ENCODE data around the gene PTPRG.

Gene PTPRG

GRCh38 chr3:61776390-61776789 lies 215.0 kb downstream of the PTPRG start:
- no peak for DNase-seq

- DNase-seq: no peak
Measured at GRCh38 chr3:61777483-61777882, 216.1 kb downstream of the PTPRG start.

DNA sequence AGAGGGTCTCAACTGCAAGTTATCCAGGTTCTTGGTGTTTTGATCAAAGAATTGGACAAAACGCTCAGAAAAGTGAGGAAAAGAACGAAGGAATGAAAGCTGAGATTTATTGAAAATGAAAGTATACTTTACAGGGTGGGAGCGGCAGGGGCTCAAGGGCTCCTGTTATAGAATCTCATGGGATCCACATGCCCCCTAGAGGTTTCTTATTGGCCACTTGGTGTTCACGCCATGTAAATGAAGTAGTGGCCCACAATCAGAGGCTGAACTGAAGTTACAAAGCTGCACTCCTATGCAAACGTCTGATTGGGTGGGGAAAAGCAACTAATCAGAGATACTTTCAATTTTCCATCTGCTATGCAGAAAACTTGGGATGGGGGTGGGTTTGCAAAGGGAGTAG lies 216.7 kb downstream of the PTPRG start:
- no peak for DNase-seq

DNA sequence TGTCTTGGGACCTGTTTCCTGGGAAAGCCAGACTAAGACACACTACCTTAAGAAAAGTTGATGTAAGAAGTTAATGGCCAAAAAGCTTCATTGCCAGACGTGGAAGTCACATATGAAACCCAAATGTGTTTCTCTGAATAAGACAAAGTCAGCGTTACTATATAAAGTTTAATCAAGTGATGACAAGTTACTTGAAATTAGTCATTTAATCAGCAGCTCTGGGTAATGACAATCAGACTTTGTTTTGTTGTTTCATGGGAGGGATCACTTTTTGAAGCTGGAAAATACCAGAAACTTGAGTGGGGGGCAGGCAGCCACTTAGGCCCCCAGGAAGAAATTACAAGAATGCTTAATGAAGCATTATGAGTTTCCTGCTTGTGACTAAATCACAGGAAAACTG lies 218.6 kb downstream of the PTPRG start:
- no peak for DNase-seq

DNA sequence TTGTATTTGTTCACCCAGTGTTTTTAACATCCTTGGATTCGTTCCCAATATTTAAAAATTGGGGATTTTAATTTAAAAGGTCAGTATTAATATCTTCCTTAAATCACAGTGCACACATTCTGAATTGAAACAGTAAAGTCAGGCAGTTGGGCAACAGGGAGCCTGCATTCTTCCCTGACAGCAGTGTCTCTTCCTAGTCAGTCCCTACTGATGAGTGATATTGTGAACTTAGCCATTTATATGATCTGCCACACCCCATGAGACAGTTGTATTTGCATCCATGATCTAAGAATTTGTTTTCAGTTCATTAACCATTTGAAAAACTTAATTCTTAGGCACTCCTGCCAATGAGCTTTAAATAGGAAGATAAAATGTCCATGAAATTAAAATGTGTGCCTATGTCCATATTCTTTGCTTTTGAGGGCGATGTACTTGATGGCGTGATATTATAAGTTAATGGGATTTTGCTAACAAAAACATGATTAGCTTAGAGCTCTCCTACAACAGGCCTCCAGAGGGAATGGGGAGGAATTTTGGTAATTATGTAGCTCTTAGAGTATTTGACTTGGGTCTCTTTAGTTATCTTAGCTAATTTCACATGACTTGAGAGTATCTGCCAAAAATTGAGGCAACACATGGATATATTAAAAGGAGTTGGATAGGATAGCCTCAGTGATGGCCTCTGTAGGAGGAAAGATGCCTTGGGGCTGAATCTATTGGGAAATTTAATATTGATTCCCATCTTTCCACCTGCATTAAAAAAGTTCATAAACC lies 219.3 kb downstream of the PTPRG start:
- DNase-seq: no peak

- no peak for DNase-seq
Measured at GRCh38 chr3:61783993-61784718, 222.8 kb downstream of the PTPRG start.

DNA sequence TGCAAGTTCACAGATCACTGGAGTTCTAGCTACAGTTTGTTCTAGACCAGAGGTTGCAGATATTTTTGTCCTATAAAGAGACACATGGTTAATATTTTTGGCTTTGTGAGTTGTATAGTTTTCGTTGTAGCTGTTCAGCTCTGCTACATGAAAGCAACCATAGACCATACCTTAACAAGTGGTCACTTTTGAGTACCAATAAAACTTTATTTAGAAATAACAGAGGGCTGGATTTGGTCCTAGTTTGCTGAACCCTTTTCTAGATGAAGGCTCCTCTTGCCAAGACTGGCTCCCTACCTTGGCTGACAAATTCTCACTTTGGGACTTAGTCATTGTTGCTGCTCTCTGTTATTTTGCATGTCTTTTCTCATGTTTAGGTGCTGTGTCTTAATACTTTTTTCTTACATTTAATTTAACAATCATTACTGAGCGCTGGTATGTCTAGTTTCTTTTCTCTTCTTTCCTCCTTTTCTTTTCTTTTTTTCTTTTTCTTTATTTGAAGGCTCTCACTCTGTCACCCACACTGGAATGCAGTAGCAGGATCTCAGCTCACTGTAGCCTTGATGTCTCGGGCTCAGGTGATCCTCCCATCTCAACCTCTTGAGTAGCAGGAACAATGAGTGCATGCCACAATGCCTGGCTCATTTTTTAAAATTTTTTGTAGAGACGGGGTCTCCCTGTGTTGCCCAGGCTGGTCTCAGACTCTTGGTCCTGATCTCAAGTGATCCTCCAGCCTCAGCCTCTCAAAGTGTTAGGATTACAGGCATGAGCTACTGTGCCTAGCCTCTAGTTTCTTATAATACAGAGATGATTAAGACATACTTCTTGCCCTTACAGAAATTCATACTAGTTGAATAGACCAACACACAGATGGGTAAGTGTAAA lies 227.5 kb downstream of the PTPRG start:
- DNase-seq: no peak

GRCh38 chr3:61789861-61790260 lies 228.5 kb downstream of the PTPRG start:
- no peak for DNase-seq

DNA sequence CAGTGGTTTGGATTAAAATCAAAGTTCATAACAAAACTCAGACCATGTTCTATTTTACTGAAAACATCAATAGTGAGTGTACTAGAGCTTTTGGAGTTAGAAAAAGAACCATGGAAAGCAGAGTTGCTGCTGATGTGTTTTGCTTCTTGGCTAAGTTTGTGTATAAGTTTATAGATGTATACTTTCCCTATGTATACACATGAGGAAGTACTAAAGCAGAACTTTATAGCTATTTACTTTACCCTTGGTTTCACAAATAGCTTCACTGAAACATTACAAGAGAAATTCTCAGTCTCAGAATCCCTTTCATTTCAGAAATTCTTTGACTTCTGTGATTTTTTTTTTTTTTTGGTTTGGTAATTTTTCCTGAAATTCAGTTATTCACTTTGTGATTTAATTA lies 229.0 kb downstream of the PTPRG start:
- no peak for DNase-seq

- no peak for DNase-seq
Measured at GRCh38 chr3:61793056-61793455, 231.7 kb downstream of the PTPRG start.

GRCh38 chr3:61793521-61793920 lies 232.2 kb downstream of the PTPRG start:
- no peak for DNase-seq

DNA sequence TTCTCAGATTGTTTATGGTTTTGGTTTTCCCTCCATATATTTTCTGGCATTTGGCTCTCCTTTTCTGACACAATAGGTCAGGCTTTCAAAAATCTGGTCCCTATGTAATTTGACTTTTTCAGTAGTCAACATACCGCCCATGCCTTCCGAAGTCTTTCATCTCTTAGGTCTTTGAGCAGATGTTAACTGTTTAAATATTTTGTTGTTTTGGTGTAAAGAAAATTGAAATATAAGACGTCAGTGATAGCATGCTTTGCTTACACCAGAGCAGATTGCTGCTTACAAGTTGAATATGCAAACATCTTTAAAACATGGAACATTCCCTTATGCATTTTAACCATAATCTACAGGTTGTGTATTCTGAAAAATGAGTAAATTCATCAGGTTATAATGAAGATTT lies 233.0 kb downstream of the PTPRG start:
- DNase-seq: no peak

DNA sequence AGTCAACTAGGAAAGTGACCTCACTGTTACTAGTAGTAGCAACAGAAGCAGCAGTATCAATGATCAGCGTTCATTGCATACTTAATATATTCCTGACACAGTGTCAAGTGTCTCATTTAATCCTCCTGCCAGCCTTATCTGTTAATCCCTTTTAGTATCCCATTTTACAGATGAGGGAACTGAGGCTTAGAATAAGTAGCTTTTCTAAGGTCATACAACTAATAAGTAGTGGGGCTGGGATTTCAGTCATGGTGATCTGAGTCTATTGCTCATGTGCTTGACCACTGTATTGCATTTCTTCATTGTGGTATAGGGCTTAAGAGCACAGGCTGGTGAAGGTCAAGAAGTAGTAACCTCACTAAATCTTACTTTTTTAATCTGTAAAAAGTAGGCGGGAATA lies 233.6 kb downstream of the PTPRG start:
- no peak for DNase-seq

- DNase-seq: no peak
Measured at GRCh38 chr3:61796088-61796680, 234.8 kb downstream of the PTPRG start.

GRCh38 chr3:61796911-61797310 lies 235.5 kb downstream of the PTPRG start:
- no peak for DNase-seq

- DNase-seq: no peak
Measured at GRCh38 chr3:61802772-61803171, 241.4 kb downstream of the PTPRG start.

- DNase-seq: no peak
Measured at GRCh38 chr3:61803983-61804382, 242.6 kb downstream of the PTPRG start.

DNA sequence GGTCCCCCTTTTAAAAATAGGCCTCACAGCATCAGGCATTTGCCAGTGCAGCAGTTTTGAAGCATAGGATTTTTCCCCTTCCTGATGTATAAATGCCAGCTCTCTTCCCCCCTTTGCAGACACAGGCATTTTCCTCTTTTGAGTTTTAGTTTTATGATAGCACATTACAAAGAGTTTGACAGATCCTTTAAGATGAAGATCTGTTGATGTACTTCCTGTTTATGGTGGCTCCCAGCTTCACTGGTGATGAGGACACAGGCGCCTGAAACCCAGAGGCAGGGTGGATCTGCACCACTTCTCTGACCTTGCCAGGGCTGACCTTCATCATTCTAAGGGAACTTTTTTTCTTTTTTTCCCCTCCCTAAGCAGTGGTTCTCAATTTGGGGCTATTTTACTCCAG lies 243.4 kb downstream of the PTPRG start:
- DNase-seq: no peak

- no peak for DNase-seq
Measured at GRCh38 chr3:61805510-61806080, 244.2 kb downstream of the PTPRG start.

DNA sequence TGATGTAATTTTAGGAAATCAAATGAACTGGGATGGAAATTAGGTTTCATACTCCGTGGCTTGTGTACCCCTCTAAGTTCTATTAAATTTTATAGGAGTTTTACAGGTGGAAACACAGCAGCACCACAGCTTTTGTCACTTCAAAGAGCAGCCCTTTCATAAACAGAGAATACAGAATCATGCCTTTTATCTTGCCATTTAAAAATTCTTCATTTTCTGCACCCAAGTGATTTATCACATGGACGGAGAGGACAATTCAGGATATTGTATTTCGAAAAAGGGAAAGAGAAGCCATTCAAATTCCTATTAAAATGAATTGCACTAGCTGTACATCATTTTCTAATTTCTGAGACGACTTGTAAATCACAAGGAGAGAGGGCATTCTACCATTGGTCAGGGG lies 245.4 kb downstream of the PTPRG start:
- DNase-seq: no peak

DNA sequence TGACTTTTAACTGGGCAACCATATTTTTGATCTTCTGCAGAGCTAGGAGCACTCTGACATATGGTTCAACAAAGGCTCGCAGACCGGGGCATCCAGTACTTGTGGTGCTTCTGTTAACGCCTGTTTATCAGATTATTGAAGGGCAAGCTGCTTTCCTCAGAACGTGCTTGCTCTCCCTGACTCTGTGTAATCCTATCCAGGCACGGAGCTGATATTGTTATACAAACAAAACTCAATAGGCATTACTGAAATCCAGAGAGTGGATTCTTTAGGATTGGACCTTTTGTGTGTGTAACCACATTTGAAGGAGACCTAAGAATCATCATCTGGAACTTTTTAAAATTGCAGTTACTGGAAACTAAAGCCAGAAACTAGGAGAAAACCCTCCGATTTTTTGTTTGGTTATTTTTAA lies 246.5 kb downstream of the PTPRG start:
- no peak for DNase-seq

DNA sequence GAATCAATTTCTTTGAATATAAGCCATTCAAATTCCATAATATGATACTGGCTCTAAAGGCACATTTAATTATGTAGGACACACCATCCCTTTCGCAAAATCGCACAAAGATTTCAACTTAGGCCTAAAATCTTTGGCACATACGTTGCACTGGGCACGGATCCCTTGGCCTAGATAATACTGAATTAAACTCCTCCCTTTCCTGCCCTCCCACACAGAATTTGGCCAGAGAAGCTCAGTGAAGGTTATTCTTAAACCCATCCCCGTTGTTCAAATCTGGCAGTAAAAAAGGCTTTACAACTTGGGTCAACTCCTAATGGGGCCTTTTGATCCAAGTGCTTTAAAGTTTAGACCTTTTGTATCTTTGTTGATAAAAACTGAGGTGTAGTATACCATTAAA lies 247.2 kb downstream of the PTPRG start:
- no peak for DNase-seq

GRCh38 chr3:61808999-61809398 lies 247.6 kb downstream of the PTPRG start:
- no peak for DNase-seq

Measured in activated CD4-positive, alpha-beta T cell treated with anti-CD3 and anti-CD28 coated beads, Interleukin-2, amount 50 U/mL, for 48 hours (primary cell).